HEK293 (cell line): ENCODE results near the gene DOP1B.

Experiments
- CTCF ChIA-PET: fragments of 350-600 bp; formaldehyde crosslinking; extraction: SDS; loops from one replicate; lab custom pipeline; 2021; ENCODE audit warnings: antibody characterized with exemption; lab: Yijun Ruan, JAX
- POLR2A ChIA-PET: fragments of 300-600 bp; formaldehyde crosslinking; extraction: SDS; loops from one replicate; lab custom pipeline; 2020; ENCODE audit warnings: antibody characterized with exemption, inconsistent platforms; lab: Yijun Ruan, JAX
- H3K27ac ChIP-seq: fragments of 200-500 bp; sonication (Bioruptor generic); 2 replicates; pipeline ENCODE4 v1.5.1; 2014; ENCODE audit warnings: low read depth, low read length, control low read depth, inconsistent platforms; ENCODE audit errors: extremely low read depth
- H3K36me3 ChIP-seq, 2 experiments: fragments of 200-500 bp in 1 of 2; sonication (Bioruptor generic) in 1 of 2; 1 replicate in 1 of 2; 2 replicates in 1 of 2; pipeline ENCODE4 v1.5.1; 2014 to 2017; ENCODE audit warnings: inconsistent platforms in 2 of 2, low read length in 2 of 2; ENCODE audit not compliant: control insufficient read depth in 2 of 2, insufficient read depth in 1 of 2
- H3K4me1 ChIP-seq: fragments of 200-500 bp; sonication (Bioruptor generic); 2 replicates; pipeline ENCODE4 v1.5.1; 2014; ENCODE audit warnings: mild to moderate bottlenecking, low read length, inconsistent platforms; ENCODE audit not compliant: control insufficient read depth, insufficient read depth
- H3K4me3 ChIP-seq: 2 replicates; pipeline ENCODE4 v1.5.1; 2011; ENCODE audit warnings: low read depth, mild to moderate bottlenecking, control low read depth, low read length, moderate library complexity
- H3K9me3 ChIP-seq: fragments of 200-500 bp; sonication (Bioruptor generic); 2 replicates; pipeline ENCODE4 v1.5.1; 2014; ENCODE audit warnings: low read depth, low read length, inconsistent platforms; ENCODE audit not compliant: control insufficient read depth, insufficient read depth
- GLIS1 ChIP-seq: fragments of 450-650 bp; formaldehyde crosslinking; IDR thresholded peaks from 2 replicates; pipeline ENCODE4 v1.5.1; 2016; ENCODE audit warnings: missing biosample characterization, missing genetic modification characterization
- KLF1 ChIP-seq: fragments of 450-650 bp; formaldehyde crosslinking; IDR thresholded peaks from 2 replicates; pipeline ENCODE4 v1.5.1; 2016; ENCODE audit warnings: missing biosample characterization, missing genetic modification characterization
- KLF9 ChIP-seq: fragments of 450-650 bp; formaldehyde crosslinking; IDR thresholded peaks from 2 replicates; pipeline ENCODE4 v1.5.1; 2016; ENCODE audit warnings: missing biosample characterization, missing genetic modification characterization, low read depth
- OSR2 ChIP-seq: fragments of 450-650 bp; formaldehyde crosslinking; IDR thresholded peaks from 2 replicates; pipeline ENCODE4 v1.5.1; 2016; ENCODE audit warnings: missing biosample characterization, missing genetic modification characterization
- SP7 ChIP-seq: fragments of 450-650 bp; formaldehyde crosslinking; IDR thresholded peaks from 2 replicates; pipeline ENCODE4 v1.5.1; 2016; ENCODE audit warnings: missing biosample characterization, missing genetic modification characterization
- ZBTB20 ChIP-seq: fragments of 450-650 bp; formaldehyde crosslinking; IDR thresholded peaks from 2 replicates; pipeline ENCODE4 v1.5.1; 2016; ENCODE audit warnings: missing biosample characterization, missing genetic modification characterization
- ZBTB48 ChIP-seq: fragments of 450-650 bp; formaldehyde crosslinking; IDR thresholded peaks from 2 replicates; pipeline ENCODE4 v1.5.1; 2016; ENCODE audit warnings: missing biosample characterization, missing genetic modification characterization
- ZFHX2 ChIP-seq: fragments of 450-650 bp; formaldehyde crosslinking; conservative IDR thresholded peaks from 2 replicates; pipeline ENCODE4 v1.5.1; 2016; ENCODE audit warnings: missing biosample characterization, missing genetic modification characterization
- ZIC2 ChIP-seq: fragments of 450-650 bp; formaldehyde crosslinking; IDR thresholded peaks from 2 replicates; pipeline ENCODE4 v1.5.1; 2016; ENCODE audit warnings: missing biosample characterization, missing genetic modification characterization
- ZNF132 ChIP-seq: fragments of 450-650 bp; formaldehyde crosslinking; IDR thresholded peaks from 2 replicates; pipeline ENCODE4 v1.5.1; 2017; ENCODE audit warnings: missing biosample characterization, missing genetic modification characterization, borderline replicate concordance
- ZNF184 ChIP-seq: fragments of 450-650 bp; IDR thresholded peaks from 2 replicates; pipeline ENCODE4 v1.5.1; 2018; ENCODE audit warnings: missing biosample characterization, mild to moderate bottlenecking, missing genetic modification characterization
- ZNF510 ChIP-seq: fragments of 450-650 bp; formaldehyde crosslinking; IDR thresholded peaks from 2 replicates; pipeline ENCODE4 v1.5.1; 2018; ENCODE audit warnings: mild to moderate bottlenecking, missing genetic modification characterization, missing biosample characterization; ENCODE audit not compliant: insufficient replicate concordance
- ZNF561 ChIP-seq: fragments of 450-650 bp; IDR thresholded peaks from 2 replicates; pipeline ENCODE4 v1.5.1; 2018; ENCODE audit warnings: missing biosample characterization, missing genetic modification characterization, borderline replicate concordance
- ZNF600 ChIP-seq: fragments of 450-650 bp; formaldehyde crosslinking; IDR thresholded peaks from 2 replicates; pipeline ENCODE4 v1.5.1; 2016; ENCODE audit warnings: missing biosample characterization, missing genetic modification characterization
- ZNF701 ChIP-seq: fragments of 450-650 bp; formaldehyde crosslinking; IDR thresholded peaks from 2 replicates; pipeline ENCODE4 v1.5.1; 2016; ENCODE audit warnings: missing biosample characterization, missing genetic modification characterization
- ZNF76 ChIP-seq: fragments of 450-650 bp; formaldehyde crosslinking; IDR thresholded peaks from 2 replicates; pipeline ENCODE4; 2016; ENCODE audit warnings: low read depth, missing biosample characterization, missing genetic modification characterization, borderline replicate concordance
- ZXDB ChIP-seq: fragments of 450-650 bp; formaldehyde crosslinking; IDR thresholded peaks from 2 replicates; pipeline ENCODE4 v1.5.1; 2016; ENCODE audit warnings: missing biosample characterization, missing genetic modification characterization
- TF ChIP-seq, protein P1 (sequence below): fragments of 450-650 bp; formaldehyde crosslinking; optimal IDR thresholded peaks from 2 replicates; pipeline ENCODE3; 2016; ENCODE audit warnings: missing biosample characterization, mild to moderate bottlenecking, missing genetic modification characterization
- TF ChIP-seq, protein P2 (sequence below): sonication (generic); formaldehyde crosslinking; IDR thresholded peaks from 2 replicates; pipeline ENCODE4 v1.8.1; 2022; ENCODE audit warnings: mild to moderate bottlenecking, moderate library complexity, missing genetic modification reagents
- TF ChIP-seq, protein P3 (sequence below): fragments of 450-650 bp; formaldehyde crosslinking; IDR thresholded peaks from 2 replicates; pipeline ENCODE4 v1.5.1; 2016; ENCODE audit warnings: missing biosample characterization, missing genetic modification characterization
- TF ChIP-seq, protein P4 (sequence below): fragments of 450-650 bp; formaldehyde crosslinking; IDR thresholded peaks from 2 replicates; pipeline ENCODE4 v1.5.1; 2016; ENCODE audit warnings: missing biosample characterization, missing genetic modification characterization
- TF ChIP-seq, protein P5 (sequence below): fragments of 450-650 bp; formaldehyde crosslinking; IDR thresholded peaks from 2 replicates; pipeline ENCODE4 v1.5.1; 2017; ENCODE audit warnings: missing biosample characterization, missing genetic modification characterization

DOP1B gene, protein sequence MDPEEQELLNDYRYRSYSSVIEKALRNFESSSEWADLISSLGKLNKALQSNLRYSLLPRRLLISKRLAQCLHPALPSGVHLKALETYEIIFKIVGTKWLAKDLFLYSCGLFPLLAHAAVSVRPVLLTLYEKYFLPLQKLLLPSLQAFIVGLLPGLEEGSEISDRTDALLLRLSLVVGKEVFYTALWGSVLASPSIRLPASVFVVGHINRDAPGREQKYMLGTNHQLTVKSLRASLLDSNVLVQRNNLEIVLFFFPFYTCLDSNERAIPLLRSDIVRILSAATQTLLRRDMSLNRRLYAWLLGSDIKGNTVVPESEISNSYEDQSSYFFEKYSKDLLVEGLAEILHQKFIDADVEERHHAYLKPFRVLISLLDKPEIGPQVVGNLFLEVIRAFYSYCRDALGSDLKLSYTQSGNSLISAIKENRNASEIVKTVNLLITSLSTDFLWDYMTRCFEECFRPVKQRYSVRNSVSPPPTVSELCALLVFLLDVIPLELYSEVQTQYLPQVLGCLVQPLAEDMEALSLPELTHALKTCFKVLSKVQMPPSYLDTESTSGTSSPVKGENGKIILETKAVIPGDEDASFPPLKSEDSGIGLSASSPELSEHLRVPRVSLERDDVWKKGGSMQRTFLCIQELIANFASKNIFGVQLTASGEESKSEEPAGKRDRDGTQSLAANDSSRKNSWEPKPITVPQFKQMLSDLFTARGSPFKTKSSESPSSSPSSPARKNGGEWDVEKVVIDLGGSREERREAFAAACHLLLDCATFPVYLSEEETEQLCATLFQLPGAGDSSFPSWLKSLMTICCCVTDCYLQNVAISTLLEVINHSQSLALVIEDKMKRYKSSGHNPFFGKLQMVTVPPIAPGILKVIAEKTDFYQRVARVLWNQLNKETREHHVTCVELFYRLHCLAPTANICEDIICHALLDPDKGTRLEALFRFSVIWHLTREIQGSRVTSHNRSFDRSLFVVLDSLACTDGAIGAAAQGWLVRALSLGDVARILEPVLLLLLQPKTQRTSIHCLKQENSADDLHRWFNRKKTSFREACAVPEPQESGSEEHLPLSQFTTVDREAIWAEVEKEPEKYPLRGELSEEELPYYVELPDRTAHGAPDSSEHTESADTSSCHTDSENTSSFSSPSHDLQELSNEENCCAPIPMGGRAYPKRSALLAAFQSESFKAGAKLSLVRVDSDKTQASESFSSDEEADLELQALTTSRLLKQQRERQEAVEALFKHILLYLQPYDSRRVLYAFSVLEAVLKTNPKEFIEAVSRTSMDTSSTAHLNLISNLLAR (N-terminal part only)

DNA sequence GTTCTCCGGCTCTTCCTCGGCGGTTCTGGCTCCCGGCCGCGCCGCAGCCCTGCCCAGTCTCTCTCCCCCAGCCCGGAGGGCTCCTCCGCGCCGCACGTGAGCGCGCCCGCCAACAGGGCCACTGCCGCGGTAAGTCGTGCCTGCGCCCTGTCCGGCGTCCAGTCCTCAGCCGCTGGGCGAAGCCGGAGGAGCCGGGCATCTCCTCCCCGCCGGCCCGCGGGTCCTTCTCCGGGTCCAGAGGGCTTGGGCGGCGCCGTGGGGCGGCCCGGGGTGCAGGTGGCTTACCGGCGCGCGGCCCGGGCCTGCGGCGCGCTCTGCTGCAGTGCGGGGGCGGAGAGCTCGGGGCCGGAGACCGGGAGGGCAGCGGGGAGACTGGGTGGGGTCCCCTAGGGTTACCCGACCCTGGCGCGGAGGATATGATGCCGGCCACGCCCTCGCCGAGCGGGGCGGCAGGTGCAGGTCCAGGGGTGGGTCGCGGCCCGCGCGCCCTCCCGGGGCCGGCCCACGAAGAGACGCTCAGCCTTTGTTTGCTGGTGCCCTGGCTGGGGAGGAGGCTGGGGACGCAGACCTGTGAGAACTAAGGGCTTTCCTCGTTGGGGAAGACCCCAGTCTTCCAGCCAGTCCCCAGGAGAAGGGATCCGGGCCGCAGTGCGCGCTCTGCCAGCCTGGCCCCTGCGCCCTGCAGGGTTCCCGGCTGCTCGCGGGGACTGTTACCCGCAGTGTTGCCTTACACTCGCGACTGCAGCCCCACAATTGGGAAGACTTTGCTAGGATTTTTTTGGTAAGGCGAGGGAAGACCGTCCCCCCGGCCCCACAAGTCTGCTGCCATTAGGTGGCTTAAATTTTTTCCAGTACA, at the start of gene DOP1B:
Gene DOP1B, plus strand, starts transcription at position 10 of the 856 bp plus-strand sequence. CDS start 7,910 bp downstream, outside the sequence.
- CTCF ChIA-PET: no interaction called here
- POLR2A ChIA-PET: interaction anchor here (0.6 to 2.8 kb wide), 5 partner anchors 9 to 273 kb away, joined by 3 to 23 read pairs (median 6); partner anchors contain the start of gene MORC3
- TF ChIP-seq KLF1 (tag by site-specific recombination) (peak; percentile 87), ZNF510 (tag by site-specific recombination) (no peak), ZNF561 (peak; percentile 94), ZNF184 (tag by site-specific recombination) (peak; percentile 14; the same call in 1 of the 2 replicates), ZXDB (peak; percentile 74), ZNF76 (tag by site-specific recombination) (peak; percentile 46; the same call in 1 of the 2 replicates), ZNF600 (tag by site-specific recombination) (peak; percentile 83), KLF9 (tag by site-specific recombination) (peak; percentile 63), ZBTB20 (peak; percentile 84), ZFHX2 (tag by site-specific recombination) (peak; percentile 71), ZNF701 (tag by site-specific recombination) (no peak), ZIC2 (tag by site-specific recombination) (peak; percentile 57), GLIS1 (peak; percentile 36; the same call in 1 of the 2 replicates), SP7 (tag by site-specific recombination) (0 out of 2 replicates have a peak, but pooled peaks have one; percentile 41), ZNF132 (no peak), OSR2 (tag by site-specific recombination) (peak; percentile 45; the same call in 1 of the 2 replicates), ZBTB48 (tag by site-specific recombination) (peak; percentile 87)
- TF ChIP-seq, protein P1, sequence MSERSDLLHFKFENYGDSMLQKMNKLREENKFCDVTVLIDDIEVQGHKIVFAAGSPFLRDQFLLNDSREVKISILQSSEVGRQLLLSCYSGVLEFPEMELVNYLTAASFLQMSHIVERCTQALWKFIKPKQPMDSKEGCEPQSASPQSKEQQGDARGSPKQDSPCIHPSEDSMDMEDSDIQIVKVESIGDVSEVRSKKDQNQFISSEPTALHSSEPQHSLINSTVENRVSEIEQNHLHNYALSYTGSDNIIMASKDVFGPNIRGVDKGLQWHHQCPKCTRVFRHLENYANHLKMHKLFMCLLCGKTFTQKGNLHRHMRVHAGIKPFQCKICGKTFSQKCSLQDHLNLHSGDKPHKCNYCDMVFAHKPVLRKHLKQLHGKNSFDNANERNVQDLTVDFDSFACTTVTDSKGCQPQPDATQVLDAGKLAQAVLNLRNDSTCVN (tag by site-specific recombination): peak; percentile 91
- TF ChIP-seq, protein P2, sequence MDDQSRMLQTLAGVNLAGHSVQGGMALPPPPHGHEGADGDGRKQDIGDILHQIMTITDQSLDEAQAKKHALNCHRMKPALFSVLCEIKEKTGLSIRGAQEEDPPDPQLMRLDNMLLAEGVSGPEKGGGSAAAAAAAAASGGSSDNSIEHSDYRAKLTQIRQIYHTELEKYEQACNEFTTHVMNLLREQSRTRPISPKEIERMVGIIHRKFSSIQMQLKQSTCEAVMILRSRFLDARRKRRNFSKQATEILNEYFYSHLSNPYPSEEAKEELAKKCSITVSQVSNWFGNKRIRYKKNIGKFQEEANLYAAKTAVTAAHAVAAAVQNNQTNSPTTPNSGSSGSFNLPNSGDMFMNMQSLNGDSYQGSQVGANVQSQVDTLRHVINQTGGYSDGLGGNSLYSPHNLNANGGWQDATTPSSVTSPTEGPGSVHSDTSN: peak; percentile 60
- TF ChIP-seq, protein P3, sequence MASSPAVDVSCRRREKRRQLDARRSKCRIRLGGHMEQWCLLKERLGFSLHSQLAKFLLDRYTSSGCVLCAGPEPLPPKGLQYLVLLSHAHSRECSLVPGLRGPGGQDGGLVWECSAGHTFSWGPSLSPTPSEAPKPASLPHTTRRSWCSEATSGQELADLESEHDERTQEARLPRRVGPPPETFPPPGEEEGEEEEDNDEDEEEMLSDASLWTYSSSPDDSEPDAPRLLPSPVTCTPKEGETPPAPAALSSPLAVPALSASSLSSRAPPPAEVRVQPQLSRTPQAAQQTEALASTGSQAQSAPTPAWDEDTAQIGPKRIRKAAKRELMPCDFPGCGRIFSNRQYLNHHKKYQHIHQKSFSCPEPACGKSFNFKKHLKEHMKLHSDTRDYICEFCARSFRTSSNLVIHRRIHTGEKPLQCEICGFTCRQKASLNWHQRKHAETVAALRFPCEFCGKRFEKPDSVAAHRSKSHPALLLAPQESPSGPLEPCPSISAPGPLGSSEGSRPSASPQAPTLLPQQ (tag by site-specific recombination): peak; percentile 61; the same call in 1 of the 2 replicates
- TF ChIP-seq, protein P4, sequence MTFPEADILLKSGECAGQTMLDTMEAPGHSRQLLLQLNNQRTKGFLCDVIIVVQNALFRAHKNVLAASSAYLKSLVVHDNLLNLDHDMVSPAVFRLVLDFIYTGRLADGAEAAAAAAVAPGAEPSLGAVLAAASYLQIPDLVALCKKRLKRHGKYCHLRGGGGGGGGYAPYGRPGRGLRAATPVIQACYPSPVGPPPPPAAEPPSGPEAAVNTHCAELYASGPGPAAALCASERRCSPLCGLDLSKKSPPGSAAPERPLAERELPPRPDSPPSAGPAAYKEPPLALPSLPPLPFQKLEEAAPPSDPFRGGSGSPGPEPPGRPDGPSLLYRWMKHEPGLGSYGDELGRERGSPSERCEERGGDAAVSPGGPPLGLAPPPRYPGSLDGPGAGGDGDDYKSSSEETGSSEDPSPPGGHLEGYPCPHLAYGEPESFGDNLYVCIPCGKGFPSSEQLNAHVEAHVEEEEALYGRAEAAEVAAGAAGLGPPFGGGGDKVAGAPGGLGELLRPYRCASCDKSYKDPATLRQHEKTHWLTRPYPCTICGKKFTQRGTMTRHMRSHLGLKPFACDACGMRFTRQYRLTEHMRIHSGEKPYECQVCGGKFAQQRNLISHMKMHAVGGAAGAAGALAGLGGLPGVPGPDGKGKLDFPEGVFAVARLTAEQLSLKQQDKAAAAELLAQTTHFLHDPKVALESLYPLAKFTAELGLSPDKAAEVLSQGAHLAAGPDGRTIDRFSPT: no peak
- TF ChIP-seq, protein P5, sequence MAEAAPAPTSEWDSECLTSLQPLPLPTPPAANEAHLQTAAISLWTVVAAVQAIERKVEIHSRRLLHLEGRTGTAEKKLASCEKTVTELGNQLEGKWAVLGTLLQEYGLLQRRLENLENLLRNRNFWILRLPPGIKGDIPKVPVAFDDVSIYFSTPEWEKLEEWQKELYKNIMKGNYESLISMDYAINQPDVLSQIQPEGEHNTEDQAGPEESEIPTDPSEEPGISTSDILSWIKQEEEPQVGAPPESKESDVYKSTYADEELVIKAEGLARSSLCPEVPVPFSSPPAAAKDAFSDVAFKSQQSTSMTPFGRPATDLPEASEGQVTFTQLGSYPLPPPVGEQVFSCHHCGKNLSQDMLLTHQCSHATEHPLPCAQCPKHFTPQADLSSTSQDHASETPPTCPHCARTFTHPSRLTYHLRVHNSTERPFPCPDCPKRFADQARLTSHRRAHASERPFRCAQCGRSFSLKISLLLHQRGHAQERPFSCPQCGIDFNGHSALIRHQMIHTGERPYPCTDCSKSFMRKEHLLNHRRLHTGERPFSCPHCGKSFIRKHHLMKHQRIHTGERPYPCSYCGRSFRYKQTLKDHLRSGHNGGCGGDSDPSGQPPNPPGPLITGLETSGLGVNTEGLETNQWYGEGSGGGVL (tag by site-specific recombination): peak; percentile 34; the same call in 1 of the 2 replicates

More for the DNA sequence above, at the start of gene DOP1B:
- no peaks in the 10 kb centered on the region for H3K4me1 ChIP-seq
- H3K27ac ChIP-seq: peak within 1 kb of the TSS; percentile 73; the same call in 1 of the 2 replicates
- no peaks in the 10 kb centered on the region for H3K36me3 ChIP-seq
- H3K9me3 ChIP-seq: no peaks in the 10 kb centered on the region
- H3K4me3 ChIP-seq: peak within 1 kb of the TSS; percentile 73
